Stimulated activated naive CD4-positive, alpha-beta T cell (primary cell): ENCODE data around the gene NPM1.
"Not testable (repeated sequence)": the region's sequence is repeated elsewhere in the genome, so short reads cannot be mapped to it uniquely, and the experiment has no call there.

Experiments
- DNase-seq, 6 experiments: peaks; one replicate each; lab custom pipeline; 2025; lab: John Stamatoyannopoulos, UW

Gene NPM1

GRCh38 chr5:171413153-171413910 is 25.7 kb downstream of the NPM1 start:
- DNase-seq: no peak

- not testable (repeated sequence) for DNase-seq
These were observed 26.3 kb downstream of the NPM1 start for GRCh38 chr5:171413993-171414392.

- DNase-seq: no peak
These were observed 27.6 kb downstream of the NPM1 start for GRCh38 chr5:171415115-171415730.

- no peak for DNase-seq
These were observed 28.8 kb downstream of the NPM1 start for GRCh38 chr5:171416160-171417049.

GRCh38 chr5:171418316-171418981 is 30.8 kb downstream of the NPM1 start:
- peak in 3 of 6 experiments; percentile 13 to 29 (median 23) for DNase-seq

DNA sequence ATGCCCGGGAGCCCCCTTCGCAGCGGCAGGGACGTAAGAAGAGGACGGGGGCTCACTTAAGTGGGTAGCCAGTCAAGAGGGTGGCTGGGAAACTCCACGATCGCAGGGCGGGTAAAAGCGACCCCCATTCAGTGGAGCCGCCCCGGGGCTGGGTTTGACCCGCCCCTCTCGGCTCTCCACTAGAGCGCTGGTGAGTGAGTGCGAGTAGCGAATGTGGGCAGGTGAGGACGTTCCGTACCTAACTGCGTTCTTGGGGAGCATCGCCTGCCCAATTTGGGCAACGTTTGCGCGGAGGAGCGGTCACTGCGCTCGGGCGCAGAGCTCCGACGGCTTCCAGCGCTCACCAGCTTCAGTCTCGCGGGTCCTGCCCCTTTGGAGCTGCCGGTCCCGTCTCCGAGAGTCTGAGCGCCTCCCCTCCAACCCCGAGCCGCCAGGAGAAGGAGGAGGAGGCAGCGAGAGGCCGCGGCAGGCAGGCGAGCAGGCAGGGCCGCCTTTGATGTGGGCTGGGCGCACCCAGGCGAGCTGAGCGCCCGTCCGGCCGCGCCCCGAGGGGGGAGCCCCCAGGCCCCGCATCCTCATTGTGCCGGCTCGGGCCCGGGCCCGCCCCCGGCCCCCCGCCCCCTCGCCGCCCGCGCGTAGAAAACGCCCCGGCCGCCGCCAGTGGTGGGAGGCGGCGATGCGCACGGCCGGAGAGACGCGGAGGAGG is 31.5 kb downstream of the NPM1 start, which contains the start of gene FGF18:
Gene FGF18 (plus strand): TSS at position 666 of the 706 bp plus-strand sequence. CDS start 553 bp downstream, outside the sequence.
- peak in 3 of 6 experiments; percentile 13 to 23 (median 18) for DNase-seq

GRCh38 chr5:171419688-171420430 is 32.2 kb downstream of the NPM1 start:
- DNase-seq: peak in 1 of 6 experiments; percentile 31

DNA sequence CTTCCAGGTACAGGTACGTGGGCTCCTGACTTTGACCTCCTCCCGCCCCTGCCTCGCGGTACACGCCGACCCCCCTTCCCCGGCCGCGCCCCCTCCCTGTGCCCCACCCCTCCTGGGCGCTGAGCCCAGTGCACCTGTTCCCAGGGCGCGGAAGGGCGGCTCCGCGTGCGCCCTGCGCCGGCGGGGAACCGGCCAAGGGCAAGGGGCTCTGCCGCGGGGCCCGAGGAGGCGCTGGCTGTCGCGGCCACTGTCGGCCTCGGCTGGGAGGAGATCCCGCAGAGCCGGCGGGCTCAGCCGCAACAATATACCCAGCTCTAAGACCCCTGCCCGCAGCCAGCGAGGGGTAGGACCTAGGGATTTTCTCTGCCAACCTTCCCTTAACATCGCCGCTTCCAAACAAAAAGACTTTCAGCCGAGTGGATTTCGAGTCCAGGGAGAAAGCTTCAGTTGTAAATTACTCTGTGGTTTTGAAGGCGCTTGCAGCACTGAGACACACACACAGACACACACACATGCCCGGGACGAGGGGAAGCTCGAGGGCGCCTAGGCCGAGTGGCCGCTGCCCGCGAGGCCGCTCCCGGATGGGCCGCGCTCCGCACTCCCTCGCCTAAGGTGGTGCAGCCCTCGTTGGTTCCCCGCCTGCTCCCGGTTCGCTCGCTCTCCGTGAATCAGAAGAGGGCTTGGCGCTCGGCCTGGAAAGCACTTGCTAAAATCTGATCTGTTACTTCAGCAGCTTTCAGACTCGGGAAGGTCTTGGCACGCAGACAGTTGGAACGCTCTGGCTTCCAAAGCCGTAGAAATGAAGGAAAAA is 33.0 kb downstream of the NPM1 start:
- no peak for DNase-seq

GRCh38 chr5:171421331-171422262 is 33.9 kb downstream of the NPM1 start:
- DNase-seq: no peak

DNA sequence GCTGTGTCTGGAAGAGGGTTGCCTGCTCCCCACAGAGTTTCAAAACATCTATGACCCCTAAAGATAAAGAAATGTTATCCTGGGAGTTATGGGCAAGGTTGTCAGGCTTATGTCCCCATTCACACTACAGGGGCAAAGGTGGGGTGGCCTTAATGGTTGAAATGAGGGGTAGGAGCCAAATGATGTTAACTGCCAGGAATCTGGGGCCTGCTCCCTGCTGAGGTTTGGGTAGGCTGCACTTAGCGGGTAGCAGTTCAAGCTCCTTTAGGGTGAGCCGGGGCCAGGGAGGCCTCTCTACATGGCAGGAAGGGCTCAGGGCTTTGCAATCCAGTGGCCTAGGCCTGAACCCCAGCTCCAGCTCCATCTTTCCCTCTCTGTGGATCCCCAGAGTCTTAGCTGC is 34.8 kb downstream of the NPM1 start:
- DNase-seq: no peak

DNA sequence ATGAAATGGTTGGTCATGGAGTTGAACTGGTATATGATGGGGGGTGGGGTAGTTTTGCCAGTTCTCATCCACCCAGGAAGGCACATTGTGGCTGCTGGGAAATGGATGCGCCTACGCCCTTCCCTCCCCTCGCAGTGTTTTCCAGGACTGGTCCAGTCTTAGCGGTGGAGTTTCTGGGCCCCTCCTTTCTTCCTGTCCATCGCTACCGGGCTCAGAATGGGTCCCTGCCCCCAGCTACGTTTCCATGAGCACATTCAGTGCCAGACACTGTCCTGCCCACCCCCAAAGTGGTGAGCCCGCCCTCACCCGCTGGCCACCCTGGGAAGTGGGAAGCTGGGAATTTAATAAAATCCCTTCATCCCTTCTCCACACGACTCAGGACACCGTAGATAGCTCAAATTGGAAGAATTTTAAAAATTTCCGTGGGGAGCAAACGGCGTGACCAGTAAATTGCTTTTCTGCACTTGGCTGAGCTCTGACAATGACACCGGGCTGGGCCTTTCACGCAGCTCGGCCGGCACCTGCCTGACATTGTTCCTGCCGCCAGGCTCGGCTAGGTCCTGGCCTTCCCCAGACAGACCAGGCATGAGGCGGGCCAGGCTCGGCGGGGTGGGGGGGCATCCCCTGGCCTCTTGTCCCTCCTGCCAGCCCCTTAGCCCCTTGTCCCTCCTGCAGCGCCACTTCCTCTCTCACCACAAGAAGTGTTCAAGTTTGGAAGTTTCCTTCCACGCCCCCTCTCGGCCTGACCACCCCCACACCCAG is 35.4 kb downstream of the NPM1 start:
- DNase-seq: no peak

DNA sequence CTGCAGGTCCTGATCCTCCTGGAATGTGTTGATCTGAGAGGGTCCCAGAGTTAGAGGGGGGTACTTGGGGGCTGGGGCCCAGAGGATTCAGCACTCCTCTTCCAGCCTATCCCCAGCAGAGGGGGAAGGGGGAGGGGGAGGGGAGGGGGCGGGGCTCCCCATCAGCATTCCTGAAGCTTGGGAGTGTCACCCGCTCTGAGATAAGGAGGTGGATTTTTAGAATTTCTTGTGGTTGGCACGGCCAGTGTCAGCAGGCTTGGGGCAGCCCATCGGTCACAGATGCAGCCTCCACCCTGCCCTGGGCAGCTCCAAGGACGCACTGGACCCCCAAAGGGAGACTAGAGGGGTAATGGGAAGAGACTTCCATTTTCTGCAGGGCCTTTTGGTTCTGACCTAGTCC is 37.1 kb downstream of the NPM1 start:
- no peak for DNase-seq

DNA sequence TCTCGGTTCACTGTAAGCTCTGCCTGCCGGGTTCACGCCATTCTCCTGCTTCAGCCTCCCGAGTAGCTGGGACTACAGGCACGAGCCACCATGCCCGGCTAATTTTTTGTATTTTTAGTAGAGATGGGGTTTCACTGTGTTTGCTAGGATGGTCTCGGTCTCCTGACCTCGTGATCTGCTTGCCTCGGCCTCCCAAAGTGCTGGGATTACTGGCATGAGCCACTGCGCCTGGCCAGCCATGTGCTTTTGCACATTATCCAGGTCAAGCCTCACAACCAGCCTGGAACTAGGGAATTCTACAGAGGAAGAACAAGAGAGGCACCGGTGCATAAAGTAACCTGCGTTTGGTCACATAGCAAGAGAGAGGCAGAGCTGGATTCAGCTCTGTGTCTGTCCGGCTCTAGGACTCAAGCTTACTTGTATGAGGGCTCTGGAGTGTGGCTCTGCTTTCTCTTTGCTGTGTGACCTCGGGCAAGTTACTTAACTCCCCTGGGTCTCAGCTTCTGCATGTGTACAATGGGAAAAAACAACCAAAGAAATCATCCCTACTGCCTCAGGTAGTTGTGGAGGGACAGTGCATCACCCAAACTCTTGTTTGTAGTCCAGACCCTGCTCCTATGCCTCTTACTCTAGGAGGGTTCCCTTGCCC is 38.1 kb downstream of the NPM1 start:
- DNase-seq: no peak

GRCh38 chr5:171426266-171426665 is 38.6 kb downstream of the NPM1 start:
- no peak for DNase-seq

GRCh38 chr5:171426680-171427079 is 39.0 kb downstream of the NPM1 start:
- DNase-seq: no peak

- no peak for DNase-seq
These were observed 39.9 kb downstream of the NPM1 start for GRCh38 chr5:171427318-171428167.
